WTC11 (cell line): Measurements from ENCODE around the gene TMEM143. TPM values are rescaled to one million over a fixed set of nuclear protein-coding genes. Genes with fewer than 3 reads are reported as not detected.
A peak's percentile ranks its signal among the peaks of the same experiment; 100 is the strongest.

Experiments used
- ATAC-seq: fragments of 200-7000 bp; cut with Tn5 transposase; 2 replicates; pipeline ENCODE4 v1.10.0; 2021; ENCODE audit warnings: mild to moderate bottlenecking, moderate library complexity
- CTCF ChIA-PET: fragments of 300-600 bp; sonication (Branson Sonifier 250); formaldehyde crosslinking; loops from one replicate; lab custom pipeline; 2021; ENCODE audit warnings: antibody characterized with exemption; lab: Charles Lee
- POLR2A ChIA-PET: fragments of 350-600 bp; sonication (Branson Sonifier 250); formaldehyde crosslinking; loops from one replicate; lab custom pipeline; 2021; ENCODE audit warnings: antibody characterized with exemption; lab: Charles Lee
- DNase-seq: peaks from one replicate; pipeline ENCODE4 v3.0.0; 2021; ENCODE audit warnings: low spot score
- H3K27ac Mint-ChIP-seq: 2 replicates; pipeline ENCODE4 v1.8.0; 2021; ENCODE audit warnings: mixed read lengths
- H3K27me3 Mint-ChIP-seq: 2 replicates; pipeline ENCODE4 v1.8.0; 2021; ENCODE audit warnings: low read depth, mild to moderate bottlenecking, moderate library complexity, mixed read lengths
- H3K36me3 Mint-ChIP-seq: 2 replicates; pipeline ENCODE4 v1.8.0; 2021; ENCODE audit warnings: mixed read lengths
- H3K4me1 Mint-ChIP-seq: 2 replicates; pipeline ENCODE4 v1.8.0; 2022; ENCODE audit warnings: mixed read lengths
- H3K4me3 Mint-ChIP-seq: 2 replicates; pipeline ENCODE4 v1.8.0; 2021; ENCODE audit warnings: mild to moderate bottlenecking, moderate library complexity, mixed read lengths
- H3K9me3 Mint-ChIP-seq: 2 replicates; pipeline ENCODE4 v1.8.0; 2021; ENCODE audit warnings: mixed read lengths
- ELF4 ChIP-seq: sonication (generic); formaldehyde crosslinking; IDR thresholded peaks from 2 replicates; pipeline ENCODE4 v1.8.1; 2022; ENCODE audit warnings: low read depth, mild to moderate bottlenecking, moderate library complexity, missing genetic modification reagents
- ESRRA ChIP-seq: sonication (generic); formaldehyde crosslinking; IDR thresholded peaks from 2 replicates; pipeline ENCODE4 v1.8.1; 2022; ENCODE audit warnings: mild to moderate bottlenecking, missing genetic modification reagents, borderline replicate concordance
- FOXP1 ChIP-seq: sonication (generic); formaldehyde crosslinking; IDR thresholded peaks from 2 replicates; pipeline ENCODE4 v1.8.0; 2022; ENCODE audit warnings: missing genetic modification reagents, mild to moderate bottlenecking, moderate library complexity, borderline replicate concordance
- GABPB1 ChIP-seq: sonication (generic); formaldehyde crosslinking; IDR thresholded peaks from 2 replicates; pipeline ENCODE4 v1.8.1; 2023; ENCODE audit warnings: mild to moderate bottlenecking, missing genetic modification reagents
- IRF2 ChIP-seq: sonication (generic); formaldehyde crosslinking; IDR thresholded peaks from 2 replicates; pipeline ENCODE4 v1.8.0; 2022; ENCODE audit warnings: low read depth, missing genetic modification reagents, borderline replicate concordance
- JUN ChIP-seq: sonication (generic); formaldehyde crosslinking; IDR thresholded peaks from 2 replicates; pipeline ENCODE4 v1.8.0; 2023; ENCODE audit warnings: mild to moderate bottlenecking, missing genetic modification reagents
- NFE2L1 ChIP-seq: sonication (generic); formaldehyde crosslinking; IDR thresholded peaks from 2 replicates; pipeline ENCODE4 v1.8.1; 2023; ENCODE audit warnings: missing genetic modification reagents
- NFYB ChIP-seq: sonication (generic); formaldehyde crosslinking; conservative IDR thresholded peaks from 2 replicates; pipeline ENCODE4 v1.8.0; 2022; ENCODE audit warnings: low read depth, missing genetic modification reagents
- RORB ChIP-seq: fragments of 250-450 bp; sonication (Bioruptor Pico); IDR thresholded peaks from 2 replicates; pipeline ENCODE4 v1.9.0; 2021; ENCODE audit warnings: mild to moderate bottlenecking
- TEAD4 ChIP-seq: sonication (generic); formaldehyde crosslinking; IDR thresholded peaks from 2 replicates; pipeline ENCODE4 v1.8.0; 2022; ENCODE audit warnings: mild to moderate bottlenecking, missing genetic modification reagents
- ZBTB21 ChIP-seq: sonication (generic); formaldehyde crosslinking; IDR thresholded peaks from 2 replicates; pipeline ENCODE4 v1.8.1; 2023; ENCODE audit warnings: mild to moderate bottlenecking, missing genetic modification reagents, borderline replicate concordance
- ZNF416 ChIP-seq: fragments of 250-450 bp; sonication (Bioruptor Pico); IDR thresholded peaks from 2 replicates; pipeline ENCODE4 v1.9.0; 2021; ENCODE audit warnings: mild to moderate bottlenecking, inconsistent platforms
- total RNA-seq: library from RNA; stranded (reverse); gene quantifications from 3 replicates; pipeline ENCODE4 v1.2.3, GENCODE V29; 2021
- TF ChIP-seq, protein P1 (sequence below): sonication (generic); formaldehyde crosslinking; IDR thresholded peaks from 2 replicates; pipeline ENCODE4 v1.8.1; 2022; ENCODE audit warnings: missing genetic modification reagents, borderline replicate concordance
- TF ChIP-seq, protein P2 (sequence below): sonication (generic); formaldehyde crosslinking; conservative IDR thresholded peaks from 2 replicates; pipeline ENCODE4 v1.8.1; 2023; ENCODE audit warnings: mild to moderate bottlenecking, low read depth, missing genetic modification reagents, moderate library complexity
- TF ChIP-seq, protein P3 (sequence below): sonication (generic); formaldehyde crosslinking; IDR thresholded peaks from 2 replicates; pipeline ENCODE4 v1.8.0; 2022; ENCODE audit warnings: mild to moderate bottlenecking, missing genetic modification reagents
- TF ChIP-seq, protein P4 (sequence below): fragments of 250-450 bp; sonication (Bioruptor Pico); conservative IDR thresholded peaks from 2 replicates; pipeline ENCODE4 v1.9.0; 2021; ENCODE audit warnings: mild to moderate bottlenecking
- TF ChIP-seq, protein P5 (sequence below): sonication (generic); formaldehyde crosslinking; conservative IDR thresholded peaks from 2 replicates; pipeline ENCODE4 v1.8.1; 2022; ENCODE audit warnings: mild to moderate bottlenecking, missing genetic modification reagents
- TF ChIP-seq, protein P6 (sequence below): fragments of 250-450 bp; sonication (Bioruptor Pico); IDR thresholded peaks from 2 replicates; pipeline ENCODE4 v1.9.0; 2021; ENCODE audit warnings: mild to moderate bottlenecking, borderline replicate concordance
- TF ChIP-seq, protein P7 (sequence below): sonication (generic); formaldehyde crosslinking; IDR thresholded peaks from 2 replicates; pipeline ENCODE4 v1.8.0; 2023; ENCODE audit warnings: missing genetic modification reagents
- TF ChIP-seq, protein P8 (sequence below): sonication (generic); formaldehyde crosslinking; IDR thresholded peaks from 2 replicates; pipeline ENCODE4 v1.8.1; 2023; ENCODE audit warnings: mild to moderate bottlenecking, missing genetic modification reagents, moderate library complexity

The TMEM143 gene
- total RNA-seq, 1 experiment from 2014 or later: 20.2 TPM

DNA sequence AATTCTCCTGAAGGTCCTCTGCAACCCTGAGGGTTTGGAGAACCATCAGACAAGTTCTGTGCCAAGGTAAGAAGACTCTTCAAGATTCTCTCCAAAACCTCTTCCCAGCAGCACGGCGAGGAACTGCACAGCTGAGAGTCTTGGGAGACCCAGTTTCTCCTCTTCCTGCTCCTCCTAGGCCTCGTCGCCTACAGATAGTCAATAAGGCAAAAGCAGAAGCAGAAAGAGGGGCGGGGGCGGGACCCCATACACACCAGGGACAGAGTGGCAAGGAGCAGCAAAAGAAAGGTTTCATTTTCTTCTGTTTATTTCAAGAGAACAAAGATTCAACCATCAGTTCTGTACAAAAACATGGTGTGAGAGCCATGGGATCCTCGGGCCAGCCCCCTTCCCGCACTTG is 18.5 kb upstream of the TMEM143 start:
- Mint-ChIP-seq H3K36me3 (peaks cover 42% of the 10 kb centered on the region), H3K27ac (no peak overlapping the region), H3K27me3 (no peaks in the 10 kb centered on the region), H3K4me1 (no peaks in the 10 kb centered on the region), H3K9me3 (no peaks in the 10 kb centered on the region), H3K4me3 (no peak overlapping the region)
- DNase-seq (no peak), ATAC-seq (no peak)
- ChIA-PET CTCF (interaction anchor here (2.3 kb wide), 1 partner anchor 9 kb away, joined by 20 read pairs; the partner anchor contains the start of gene KDELR1), POLR2A (no interaction called here)
- TF ChIP-seq FOXP1 (CRISPR knock-in tag) (no peak), RORB (no peak), IRF2 (CRISPR knock-in tag) (no peak), ZBTB21 (CRISPR knock-in tag) (no peak), ESRRA (no peak), NFE2L1 (CRISPR knock-in tag) (no peak), ZNF416 (CRISPR knock-in tag) (no peak), NFYB (CRISPR knock-in tag) (no peak), TEAD4 (CRISPR knock-in tag) (no peak), GABPB1 (CRISPR knock-in tag) (no peak)
- TF ChIP-seq, protein P1, sequence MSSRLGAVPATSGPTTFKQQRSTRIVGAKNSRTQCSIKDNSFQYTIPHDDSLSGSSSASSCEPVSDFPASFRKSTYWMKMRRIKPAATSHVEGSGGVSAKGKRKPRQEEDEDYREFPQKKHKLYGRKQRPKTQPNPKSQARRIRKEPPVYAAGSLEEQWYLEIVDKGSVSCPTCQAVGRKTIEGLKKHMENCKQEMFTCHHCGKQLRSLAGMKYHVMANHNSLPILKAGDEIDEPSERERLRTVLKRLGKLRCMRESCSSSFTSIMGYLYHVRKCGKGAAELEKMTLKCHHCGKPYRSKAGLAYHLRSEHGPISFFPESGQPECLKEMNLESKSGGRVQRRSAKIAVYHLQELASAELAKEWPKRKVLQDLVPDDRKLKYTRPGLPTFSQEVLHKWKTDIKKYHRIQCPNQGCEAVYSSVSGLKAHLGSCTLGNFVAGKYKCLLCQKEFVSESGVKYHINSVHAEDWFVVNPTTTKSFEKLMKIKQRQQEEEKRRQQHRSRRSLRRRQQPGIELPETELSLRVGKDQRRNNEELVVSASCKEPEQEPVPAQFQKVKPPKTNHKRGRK (CRISPR knock-in tag): no peak
- TF ChIP-seq, protein P2, sequence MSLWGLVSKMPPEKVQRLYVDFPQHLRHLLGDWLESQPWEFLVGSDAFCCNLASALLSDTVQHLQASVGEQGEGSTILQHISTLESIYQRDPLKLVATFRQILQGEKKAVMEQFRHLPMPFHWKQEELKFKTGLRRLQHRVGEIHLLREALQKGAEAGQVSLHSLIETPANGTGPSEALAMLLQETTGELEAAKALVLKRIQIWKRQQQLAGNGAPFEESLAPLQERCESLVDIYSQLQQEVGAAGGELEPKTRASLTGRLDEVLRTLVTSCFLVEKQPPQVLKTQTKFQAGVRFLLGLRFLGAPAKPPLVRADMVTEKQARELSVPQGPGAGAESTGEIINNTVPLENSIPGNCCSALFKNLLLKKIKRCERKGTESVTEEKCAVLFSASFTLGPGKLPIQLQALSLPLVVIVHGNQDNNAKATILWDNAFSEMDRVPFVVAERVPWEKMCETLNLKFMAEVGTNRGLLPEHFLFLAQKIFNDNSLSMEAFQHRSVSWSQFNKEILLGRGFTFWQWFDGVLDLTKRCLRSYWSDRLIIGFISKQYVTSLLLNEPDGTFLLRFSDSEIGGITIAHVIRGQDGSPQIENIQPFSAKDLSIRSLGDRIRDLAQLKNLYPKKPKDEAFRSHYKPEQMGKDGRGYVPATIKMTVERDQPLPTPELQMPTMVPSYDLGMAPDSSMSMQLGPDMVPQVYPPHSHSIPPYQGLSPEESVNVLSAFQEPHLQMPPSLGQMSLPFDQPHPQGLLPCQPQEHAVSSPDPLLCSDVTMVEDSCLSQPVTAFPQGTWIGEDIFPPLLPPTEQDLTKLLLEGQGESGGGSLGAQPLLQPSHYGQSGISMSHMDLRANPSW (CRISPR knock-in tag): no peak
- TF ChIP-seq, protein P3, sequence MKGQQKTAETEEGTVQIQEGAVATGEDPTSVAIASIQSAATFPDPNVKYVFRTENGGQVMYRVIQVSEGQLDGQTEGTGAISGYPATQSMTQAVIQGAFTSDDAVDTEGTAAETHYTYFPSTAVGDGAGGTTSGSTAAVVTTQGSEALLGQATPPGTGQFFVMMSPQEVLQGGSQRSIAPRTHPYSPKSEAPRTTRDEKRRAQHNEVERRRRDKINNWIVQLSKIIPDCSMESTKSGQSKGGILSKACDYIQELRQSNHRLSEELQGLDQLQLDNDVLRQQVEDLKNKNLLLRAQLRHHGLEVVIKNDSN (CRISPR knock-in tag): no peak
- TF ChIP-seq, protein P4, sequence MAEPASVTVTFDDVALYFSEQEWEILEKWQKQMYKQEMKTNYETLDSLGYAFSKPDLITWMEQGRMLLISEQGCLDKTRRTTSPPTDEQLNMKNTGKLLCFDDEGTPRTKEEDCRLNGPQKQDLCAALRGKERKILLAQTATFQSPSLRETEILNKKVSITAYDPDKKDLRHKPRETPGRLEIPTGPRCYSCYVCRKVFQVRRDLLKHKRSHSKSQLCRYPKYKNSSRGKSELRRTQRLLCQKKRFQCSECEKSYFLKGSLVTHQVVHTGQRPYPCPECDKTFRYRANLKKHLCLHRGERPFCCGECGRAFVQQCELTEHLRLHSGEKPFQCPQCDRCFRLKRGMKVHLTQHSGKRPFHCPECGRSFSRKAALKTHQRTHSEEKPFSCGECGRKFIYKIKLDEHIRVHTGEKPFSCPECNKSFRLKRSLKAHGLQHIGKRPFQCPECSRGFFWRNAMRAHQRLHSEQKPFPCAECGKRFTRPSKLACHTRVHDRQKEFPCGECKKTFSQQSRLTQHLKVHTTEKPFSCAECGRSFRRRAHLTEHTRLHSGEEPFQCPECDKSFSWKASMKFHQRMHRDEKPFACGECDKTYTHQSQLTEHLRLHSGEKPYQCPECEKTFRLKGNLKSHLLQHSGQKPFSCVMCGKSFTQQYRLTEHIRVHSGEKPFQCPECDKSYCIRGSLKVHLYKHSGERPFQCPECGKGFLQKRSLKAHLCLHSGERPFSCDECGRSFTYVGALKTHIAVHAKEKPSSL (CRISPR knock-in tag): no peak

DNA sequence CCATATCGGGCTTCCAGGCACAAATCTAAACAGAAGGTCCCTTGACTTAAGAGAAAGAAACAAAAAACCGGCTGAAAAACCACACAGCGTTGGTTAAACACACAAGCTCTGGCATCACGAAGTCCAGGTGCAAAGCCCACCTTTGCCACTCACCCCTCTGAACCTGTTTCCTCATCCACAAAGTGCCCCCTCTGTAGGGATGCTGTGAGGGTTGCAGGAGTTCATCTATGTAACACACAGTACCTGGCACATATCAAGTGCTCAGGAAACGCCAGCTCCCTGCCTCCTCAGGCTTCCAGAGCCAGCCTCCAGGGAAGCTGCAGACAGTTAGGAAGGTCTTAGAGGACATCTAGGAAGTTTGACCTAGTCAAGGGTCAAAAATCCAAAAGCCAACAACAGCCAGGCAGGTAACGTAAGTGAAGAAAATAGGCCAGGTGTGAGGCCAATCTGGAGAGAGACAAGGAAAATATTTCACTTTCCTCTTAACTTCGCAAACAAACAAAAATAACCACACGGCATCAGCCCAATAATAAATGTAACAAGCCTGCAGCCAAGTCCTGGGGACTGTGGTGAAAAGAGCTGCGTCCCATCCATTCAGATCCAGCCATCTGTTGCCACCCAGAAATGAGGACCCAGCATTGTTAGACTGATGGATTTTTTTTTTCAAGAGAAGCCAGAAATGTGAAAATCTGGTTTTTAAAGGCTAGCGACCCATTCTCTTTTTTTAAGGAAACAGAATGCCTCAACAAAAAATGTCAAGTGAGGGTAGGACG is 17.6 kb upstream of the TMEM143 start:
- no peak for DNase-seq
- Mint-ChIP-seq H3K4me1 (no peaks in the 10 kb centered on the region), H3K36me3 (peaks cover 39% of the 10 kb centered on the region), H3K9me3 (no peaks in the 10 kb centered on the region), H3K27me3 (no peaks in the 10 kb centered on the region; the same call in 1 of the 2 replicates), H3K4me3 (no peak overlapping the region), H3K27ac (no peak overlapping the region)
- peak; percentile 80 for ATAC-seq
- CTCF ChIA-PET: interaction anchor here (0.5 to 2.3 kb wide), 8 partner anchors 10 to 199 kb away, joined by 3 to 20 read pairs (median 4); partner anchors contain the start of gene KDELR1
- POLR2A ChIA-PET: no interaction called here
- TF ChIP-seq ELF4 (CRISPR knock-in tag): no peak
- TF ChIP-seq, protein P5, sequence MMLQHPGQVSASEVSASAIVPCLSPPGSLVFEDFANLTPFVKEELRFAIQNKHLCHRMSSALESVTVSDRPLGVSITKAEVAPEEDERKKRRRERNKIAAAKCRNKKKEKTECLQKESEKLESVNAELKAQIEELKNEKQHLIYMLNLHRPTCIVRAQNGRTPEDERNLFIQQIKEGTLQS (CRISPR knock-in tag): no peak
- TF ChIP-seq, protein P6, sequence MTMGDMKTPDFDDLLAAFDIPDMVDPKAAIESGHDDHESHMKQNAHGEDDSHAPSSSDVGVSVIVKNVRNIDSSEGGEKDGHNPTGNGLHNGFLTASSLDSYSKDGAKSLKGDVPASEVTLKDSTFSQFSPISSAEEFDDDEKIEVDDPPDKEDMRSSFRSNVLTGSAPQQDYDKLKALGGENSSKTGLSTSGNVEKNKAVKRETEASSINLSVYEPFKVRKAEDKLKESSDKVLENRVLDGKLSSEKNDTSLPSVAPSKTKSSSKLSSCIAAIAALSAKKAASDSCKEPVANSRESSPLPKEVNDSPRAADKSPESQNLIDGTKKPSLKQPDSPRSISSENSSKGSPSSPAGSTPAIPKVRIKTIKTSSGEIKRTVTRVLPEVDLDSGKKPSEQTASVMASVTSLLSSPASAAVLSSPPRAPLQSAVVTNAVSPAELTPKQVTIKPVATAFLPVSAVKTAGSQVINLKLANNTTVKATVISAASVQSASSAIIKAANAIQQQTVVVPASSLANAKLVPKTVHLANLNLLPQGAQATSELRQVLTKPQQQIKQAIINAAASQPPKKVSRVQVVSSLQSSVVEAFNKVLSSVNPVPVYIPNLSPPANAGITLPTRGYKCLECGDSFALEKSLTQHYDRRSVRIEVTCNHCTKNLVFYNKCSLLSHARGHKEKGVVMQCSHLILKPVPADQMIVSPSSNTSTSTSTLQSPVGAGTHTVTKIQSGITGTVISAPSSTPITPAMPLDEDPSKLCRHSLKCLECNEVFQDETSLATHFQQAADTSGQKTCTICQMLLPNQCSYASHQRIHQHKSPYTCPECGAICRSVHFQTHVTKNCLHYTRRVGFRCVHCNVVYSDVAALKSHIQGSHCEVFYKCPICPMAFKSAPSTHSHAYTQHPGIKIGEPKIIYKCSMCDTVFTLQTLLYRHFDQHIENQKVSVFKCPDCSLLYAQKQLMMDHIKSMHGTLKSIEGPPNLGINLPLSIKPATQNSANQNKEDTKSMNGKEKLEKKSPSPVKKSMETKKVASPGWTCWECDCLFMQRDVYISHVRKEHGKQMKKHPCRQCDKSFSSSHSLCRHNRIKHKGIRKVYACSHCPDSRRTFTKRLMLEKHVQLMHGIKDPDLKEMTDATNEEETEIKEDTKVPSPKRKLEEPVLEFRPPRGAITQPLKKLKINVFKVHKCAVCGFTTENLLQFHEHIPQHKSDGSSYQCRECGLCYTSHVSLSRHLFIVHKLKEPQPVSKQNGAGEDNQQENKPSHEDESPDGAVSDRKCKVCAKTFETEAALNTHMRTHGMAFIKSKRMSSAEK: no peak
- TF ChIP-seq, protein P7, sequence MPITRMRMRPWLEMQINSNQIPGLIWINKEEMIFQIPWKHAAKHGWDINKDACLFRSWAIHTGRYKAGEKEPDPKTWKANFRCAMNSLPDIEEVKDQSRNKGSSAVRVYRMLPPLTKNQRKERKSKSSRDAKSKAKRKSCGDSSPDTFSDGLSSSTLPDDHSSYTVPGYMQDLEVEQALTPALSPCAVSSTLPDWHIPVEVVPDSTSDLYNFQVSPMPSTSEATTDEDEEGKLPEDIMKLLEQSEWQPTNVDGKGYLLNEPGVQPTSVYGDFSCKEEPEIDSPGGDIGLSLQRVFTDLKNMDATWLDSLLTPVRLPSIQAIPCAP: no peak
- no peak for TF ChIP-seq JUN (CRISPR knock-in tag)
- TF ChIP-seq, protein P8, sequence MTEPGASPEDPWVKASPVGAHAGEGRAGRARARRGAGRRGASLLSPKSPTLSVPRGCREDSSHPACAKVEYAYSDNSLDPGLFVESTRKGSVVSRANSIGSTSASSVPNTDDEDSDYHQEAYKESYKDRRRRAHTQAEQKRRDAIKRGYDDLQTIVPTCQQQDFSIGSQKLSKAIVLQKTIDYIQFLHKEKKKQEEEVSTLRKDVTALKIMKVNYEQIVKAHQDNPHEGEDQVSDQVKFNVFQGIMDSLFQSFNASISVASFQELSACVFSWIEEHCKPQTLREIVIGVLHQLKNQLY (CRISPR knock-in tag): no peak
